ENCODE data around the gene FILIP1L. TPM values are rescaled to one million over a fixed set of nuclear protein-coding genes. Genes with fewer than 3 reads are reported as not detected.

The FILIP1L gene
- total RNA-seq, 1 donor, result 15.2 TPM

DNA sequence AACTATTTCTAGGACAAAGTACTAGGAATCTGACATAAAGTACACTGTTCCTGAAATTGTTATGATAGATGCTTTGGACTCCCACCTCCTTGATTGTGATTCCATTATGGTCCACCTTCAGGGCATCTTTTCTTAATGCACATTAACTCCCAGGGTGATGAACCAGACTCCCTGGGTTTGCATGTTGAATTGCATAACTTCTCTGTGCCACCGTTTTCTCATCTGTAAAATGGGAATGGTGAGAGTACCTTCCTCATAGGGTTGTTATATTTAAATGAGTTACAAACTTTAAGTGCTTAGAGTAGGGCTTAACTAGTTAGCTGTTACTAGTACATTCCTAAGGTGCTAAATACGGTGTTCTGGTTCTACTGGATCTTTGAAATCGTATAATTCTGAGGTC, 214.7 kb downstream of the FILIP1L start:
- H3K4me3 ChIP-seq (ENCODE audit: low read depth, low read length), result no peak overlapping the region
- no peak for DNase-seq (ENCODE audit: low read depth)
- TF ChIP-seq, protein P1, sequence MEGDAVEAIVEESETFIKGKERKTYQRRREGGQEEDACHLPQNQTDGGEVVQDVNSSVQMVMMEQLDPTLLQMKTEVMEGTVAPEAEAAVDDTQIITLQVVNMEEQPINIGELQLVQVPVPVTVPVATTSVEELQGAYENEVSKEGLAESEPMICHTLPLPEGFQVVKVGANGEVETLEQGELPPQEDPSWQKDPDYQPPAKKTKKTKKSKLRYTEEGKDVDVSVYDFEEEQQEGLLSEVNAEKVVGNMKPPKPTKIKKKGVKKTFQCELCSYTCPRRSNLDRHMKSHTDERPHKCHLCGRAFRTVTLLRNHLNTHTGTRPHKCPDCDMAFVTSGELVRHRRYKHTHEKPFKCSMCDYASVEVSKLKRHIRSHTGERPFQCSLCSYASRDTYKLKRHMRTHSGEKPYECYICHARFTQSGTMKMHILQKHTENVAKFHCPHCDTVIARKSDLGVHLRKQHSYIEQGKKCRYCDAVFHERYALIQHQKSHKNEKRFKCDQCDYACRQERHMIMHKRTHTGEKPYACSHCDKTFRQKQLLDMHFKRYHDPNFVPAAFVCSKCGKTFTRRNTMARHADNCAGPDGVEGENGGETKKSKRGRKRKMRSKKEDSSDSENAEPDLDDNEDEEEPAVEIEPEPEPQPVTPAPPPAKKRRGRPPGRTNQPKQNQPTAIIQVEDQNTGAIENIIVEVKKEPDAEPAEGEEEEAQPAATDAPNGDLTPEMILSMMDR (IDR thresholded peaks at IDR 0.05; ENCODE audit: insufficient read depth, low read length), result no peak

DNA sequence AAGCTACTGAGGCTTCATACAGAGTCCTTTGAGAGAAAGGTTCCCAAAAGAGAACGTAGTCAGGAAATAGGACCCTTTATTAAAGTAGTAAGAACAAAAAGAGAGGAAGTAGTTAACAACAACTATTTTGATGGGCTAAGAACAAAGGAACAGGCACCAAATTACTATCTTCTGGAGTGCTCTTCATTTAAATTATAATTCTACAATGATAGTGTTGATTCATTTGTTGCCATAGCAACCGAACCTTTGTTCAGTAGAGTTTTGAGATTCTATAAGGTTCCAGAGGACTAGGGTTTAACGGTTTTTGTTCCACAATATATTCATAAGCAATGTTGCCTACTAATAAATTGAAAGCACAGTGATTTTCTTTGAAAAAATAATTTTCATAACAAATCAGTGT, 217.8 kb downstream of the FILIP1L start:
- no peak for DNase-seq (ENCODE audit: low read depth)
- no peak overlapping the region for H3K4me3 ChIP-seq (ENCODE audit: low read depth, low read length)
- TF ChIP-seq, protein P1 (IDR thresholded peaks at IDR 0.05; ENCODE audit: insufficient read depth, low read length), result no peak

DNA sequence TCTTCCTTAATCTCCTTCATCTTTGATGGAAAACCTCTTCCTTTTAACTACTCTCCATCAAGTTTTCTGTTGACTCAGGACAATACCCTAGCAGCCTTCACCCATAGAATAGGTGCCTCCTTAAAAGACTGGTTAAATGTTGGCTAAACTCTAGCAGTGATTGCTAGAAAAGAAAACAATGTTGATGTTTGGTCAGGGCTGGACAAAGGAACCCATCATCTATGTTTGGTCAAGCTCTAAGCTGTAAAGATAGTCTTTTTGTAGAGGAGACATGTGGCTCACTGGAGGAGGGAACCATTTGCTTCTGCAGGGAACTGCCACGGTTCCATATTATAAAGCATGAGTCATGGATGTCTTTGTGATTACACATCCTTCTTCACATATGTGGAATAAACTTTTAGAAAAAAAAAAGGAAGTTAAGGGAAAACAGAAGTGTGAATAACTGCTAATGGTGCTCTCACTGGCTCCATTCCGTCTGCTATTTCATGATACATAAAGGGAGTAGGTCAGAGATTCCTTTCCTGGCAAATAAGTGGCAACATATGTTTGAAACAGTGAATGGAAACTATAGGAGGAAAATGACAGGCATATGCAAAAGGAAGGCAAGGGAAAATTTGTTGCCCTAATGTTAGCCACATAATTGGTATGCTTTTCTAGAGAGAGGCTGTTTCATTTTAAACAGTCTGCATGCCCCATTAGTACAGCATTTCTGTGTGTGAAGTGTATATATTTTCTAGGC, 218.4 kb downstream of the FILIP1L start:
- TF ChIP-seq, protein P1 (IDR thresholded peaks at IDR 0.05; ENCODE audit: insufficient read depth, low read length), result no peak
- peak; percentile 84 for DNase-seq (ENCODE audit: low read depth)
- H3K4me3 ChIP-seq (ENCODE audit: low read depth, low read length), result no peak overlapping the region

DNA sequence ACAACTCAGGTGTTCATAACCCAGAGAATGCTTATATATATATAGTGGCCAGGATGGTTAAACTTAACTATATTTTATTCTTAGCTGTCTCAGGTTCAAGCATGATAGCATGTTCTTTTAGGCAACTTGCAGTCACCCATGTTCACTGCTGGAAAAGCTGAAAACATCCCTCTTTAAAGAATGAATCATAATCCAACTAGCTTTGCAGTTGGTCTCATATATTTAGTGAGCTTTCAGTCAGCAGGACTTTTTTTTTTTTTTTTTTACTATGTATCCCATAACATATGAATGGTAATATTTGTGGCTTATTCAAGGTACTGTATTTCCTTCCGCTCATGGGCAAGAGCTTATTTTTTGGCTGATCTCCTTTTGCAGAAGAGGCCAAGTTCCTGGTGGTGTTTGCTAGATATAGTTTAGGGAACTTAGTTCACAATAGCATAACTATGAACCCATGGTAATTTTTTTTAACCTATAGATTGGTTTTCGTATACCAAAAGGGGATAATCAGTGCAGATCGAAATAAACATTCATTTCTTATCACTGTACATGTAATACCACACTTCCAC, 219.1 kb downstream of the FILIP1L start:
- no peak for DNase-seq (ENCODE audit: low read depth)
- TF ChIP-seq, protein P1 (IDR thresholded peaks at IDR 0.05; ENCODE audit: insufficient read depth, low read length), result no peak
- H3K4me3 ChIP-seq (ENCODE audit: low read depth, low read length), result no peak overlapping the region

DNA sequence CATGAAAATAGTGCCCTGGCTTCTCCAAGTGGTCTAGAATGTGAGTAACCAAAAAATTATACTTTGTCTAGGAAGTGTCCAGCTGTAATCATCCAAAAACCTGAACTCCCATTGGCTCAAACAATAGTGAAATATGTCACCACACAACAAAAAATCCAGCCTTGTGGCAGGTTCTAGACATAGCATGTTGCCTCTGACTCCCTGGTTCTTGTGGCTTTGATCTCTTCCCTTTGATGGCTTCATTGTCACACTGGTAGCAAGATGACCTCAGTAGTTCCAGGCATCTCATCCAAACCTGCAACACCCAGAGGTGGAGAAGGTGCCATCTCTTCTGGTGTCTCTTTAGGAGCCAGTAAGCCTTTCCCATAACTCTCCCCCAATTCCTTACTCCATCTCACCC, 222.0 kb downstream of the FILIP1L start:
- H3K4me3 ChIP-seq (ENCODE audit: low read depth, low read length), result no peak overlapping the region
- TF ChIP-seq, protein P1 (IDR thresholded peaks at IDR 0.05; ENCODE audit: insufficient read depth, low read length), result no peak
- DNase-seq (ENCODE audit: low read depth), result no peak

DNA sequence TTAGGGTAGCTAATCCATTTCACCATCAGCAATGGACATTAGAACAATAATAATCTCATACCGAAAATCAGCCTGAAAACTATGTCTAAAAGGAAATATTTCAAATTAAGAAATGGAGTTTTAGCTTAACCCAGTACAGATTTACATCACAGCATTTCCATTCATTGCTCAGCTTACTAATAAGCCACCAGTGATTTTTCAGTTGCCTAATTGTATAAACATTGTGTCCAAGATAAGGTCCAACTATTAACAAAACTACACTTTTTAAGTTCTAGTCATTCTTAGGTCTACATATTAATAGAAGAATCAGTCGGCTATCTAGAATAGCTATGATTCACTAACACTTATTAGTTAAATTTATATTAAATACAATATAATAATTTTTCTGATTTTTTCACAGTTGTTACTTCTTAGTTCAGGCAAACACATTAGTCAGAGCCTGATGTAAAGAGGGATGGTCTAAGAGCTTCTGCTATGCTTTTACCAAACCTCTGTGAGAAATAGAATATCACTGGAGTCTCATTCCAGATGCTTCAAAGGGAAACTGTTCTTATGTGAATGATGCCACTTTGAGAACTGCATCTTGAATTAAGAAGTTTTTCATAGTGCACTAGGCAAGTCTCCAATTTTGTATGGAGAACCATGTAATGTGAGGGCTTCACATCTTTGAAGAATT, 222.6 kb downstream of the FILIP1L start:
- DNase-seq (ENCODE audit: low read depth), result no peak
- TF ChIP-seq, protein P1 (IDR thresholded peaks at IDR 0.05; ENCODE audit: insufficient read depth, low read length), result no peak
- no peak overlapping the region for H3K4me3 ChIP-seq (ENCODE audit: low read depth, low read length)

Measured in fibroblast of the aortic adventitia (primary cell).